ENCODE measurements around the gene FAAP100. TPM values are rescaled to one million over a fixed set of nuclear protein-coding genes. Genes with fewer than 3 reads are reported as not detected.
"Not testable (repeated sequence)": the region's sequence is repeated elsewhere in the genome, so short reads cannot be mapped to it uniquely, and the experiment has no call there.

The FAAP100 gene
- total RNA-seq, 4 donors from 2014 or later = 20.1 to 41.7 (median 26.7) TPM

- peaks cover 0 to 21% (median 12%) of the 10 kb centered on the region in 4 donors for H3K4me1 ChIP-seq
- H3K36me3 ChIP-seq = peaks cover 0 to 8% (median 0%) of the 10 kb centered on the region in 3 donors
- TF ChIP-seq CTCF (IDR thresholded peaks at IDR 0.05) (no peak), POLR2A (IDR thresholded peaks at IDR 0.05) (no peak), EP300 (IDR thresholded peaks at IDR 0.05) (no peak)
- no peaks in the 10 kb centered on the region for H3K9me3 ChIP-seq
- peaks cover 0 to 50% of the 10 kb centered on the region in 2 donors for H3K27me3 ChIP-seq
- H3K27ac ChIP-seq = no peak overlapping the region
- no peak for DNase-seq (ENCODE audit: low spot score in 2 of 2)
- no peak overlapping the region for H3K4me3 ChIP-seq
- WGBS, 2 donors = 56 to 70% methylated on average over 19 to 21 of the region's 21 CpGs
These were observed 18.6 kb downstream of the FAAP100 start for GRCh38 chr17:81533339-81534141.

GRCh38 chr17:81532490-81533287 lies 19.5 kb downstream of the FAAP100 start:
- H3K27me3 ChIP-seq = peaks cover 0 to 53% of the 10 kb centered on the region in 2 donors
- H3K27ac ChIP-seq = no peak overlapping the region
- H3K4me3 ChIP-seq = no peak overlapping the region
- TF ChIP-seq POLR2A (IDR thresholded peaks at IDR 0.05) = no peak
- no peak for TF ChIP-seq CTCF (IDR thresholded peaks at IDR 0.05)
- no peak for TF ChIP-seq EP300 (IDR thresholded peaks at IDR 0.05)
- no peak for DNase-seq (ENCODE audit: low spot score in 2 of 2)
- H3K4me1 ChIP-seq = peaks cover 0 to 23% (median 11%) of the 10 kb centered on the region in 4 donors
- H3K9me3 ChIP-seq = no peaks in the 10 kb centered on the region
- WGBS, 2 donors = 81 to 93% methylated on average over 5 to 6 of the region's 11 CpGs
- no peaks in the 10 kb centered on the region for H3K36me3 ChIP-seq

DNA sequence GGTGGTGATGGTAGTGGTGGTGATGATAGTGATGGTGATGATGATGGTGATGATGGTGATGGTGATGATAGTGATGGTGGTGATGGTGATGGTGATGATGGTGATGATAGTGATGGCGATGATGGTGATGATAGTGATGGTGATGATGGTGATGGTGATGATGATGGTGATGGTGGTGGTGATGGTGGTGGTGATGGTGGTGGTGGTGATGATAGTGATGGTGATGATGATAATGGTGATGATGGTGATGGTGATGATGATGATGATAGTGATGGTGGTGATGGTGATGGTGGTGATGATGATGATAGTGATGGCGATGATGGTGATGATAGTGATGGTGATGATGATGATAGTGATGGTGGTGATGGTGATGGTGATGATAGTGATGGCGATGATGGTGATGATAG lies 20.2 kb downstream of the FAAP100 start:
- H3K27ac ChIP-seq; H3K36me3 ChIP-seq; DNase-seq (ENCODE audit: low spot score in 2 of 2); H3K4me3 ChIP-seq; H3K9me3 ChIP-seq: not testable (repeated sequence)
- H3K4me1 ChIP-seq = peaks cover 0 to 19% (median 6%) of the 10 kb centered on the region in 4 donors
- WGBS, 2 donors = 75 to 91% methylated on average over 3 of the region's 3 CpGs
- H3K27me3 ChIP-seq = peaks cover 0 to 53% of the 10 kb centered on the region in 2 donors

DNA sequence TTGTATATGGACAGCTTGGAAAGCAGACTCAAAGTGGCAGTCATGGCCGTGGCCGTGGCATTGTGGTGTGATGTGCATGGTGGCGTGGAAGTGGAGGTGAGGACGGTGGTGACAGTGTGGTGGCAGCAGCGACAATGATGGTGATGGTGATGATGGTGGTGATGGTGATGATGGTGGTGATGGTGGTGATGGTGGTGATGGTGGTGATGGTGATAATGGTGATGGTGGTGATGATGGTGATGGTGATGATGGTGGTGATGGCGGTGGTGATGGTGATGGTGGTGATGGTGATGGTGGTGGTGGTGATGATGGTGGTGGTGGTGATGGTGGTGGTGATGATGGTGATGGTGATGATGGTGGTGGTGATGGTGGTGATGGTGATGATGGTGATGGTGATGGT lies 21.1 kb downstream of the FAAP100 start:
- peaks cover 0 to 53% of the 10 kb centered on the region in 2 donors for H3K27me3 ChIP-seq
- DNase-seq (ENCODE audit: low spot score in 2 of 2); H3K9me3 ChIP-seq; H3K4me3 ChIP-seq; H3K4me1 ChIP-seq; H3K36me3 ChIP-seq; H3K27ac ChIP-seq: not testable (repeated sequence)
- 80% methylated on average over 6 of the region's 6 CpGs for WGBS, 2 donors

DNA sequence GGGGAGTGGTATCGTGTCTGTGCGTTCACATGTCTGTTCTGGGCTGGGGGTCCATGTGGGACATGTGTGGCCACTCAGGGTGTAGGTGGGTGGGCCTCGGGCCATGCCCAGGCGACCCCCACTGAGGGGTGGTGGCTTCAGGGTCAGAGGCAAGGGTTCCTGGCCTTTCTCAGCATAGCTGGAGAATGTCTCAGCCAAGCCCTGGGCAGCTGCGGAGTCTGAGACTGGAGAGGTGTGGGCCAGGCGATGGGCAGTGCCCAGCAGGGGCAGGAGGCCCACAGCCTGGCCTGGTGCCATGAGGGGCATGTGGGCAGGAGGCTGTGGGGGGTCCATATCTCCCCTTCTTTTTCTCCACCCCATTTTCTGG lies 22.7 kb downstream of the FAAP100 start:
- peaks cover 0 to 53% of the 10 kb centered on the region in 2 donors for H3K27me3 ChIP-seq
- no peak overlapping the region for H3K27ac ChIP-seq
- H3K4me1 ChIP-seq = peaks cover 0 to 9% (median 0%) of the 10 kb centered on the region in 4 donors
- H3K36me3 ChIP-seq = no peaks in the 10 kb centered on the region
- WGBS, 2 donors = 81 to 82% methylated on average over 2 of the region's 6 CpGs
- no peaks in the 10 kb centered on the region for H3K9me3 ChIP-seq
- TF ChIP-seq POLR2A (IDR thresholded peaks at IDR 0.05) (no peak), EP300 (IDR thresholded peaks at IDR 0.05) (no peak)
- H3K4me3 ChIP-seq = no peak overlapping the region
- DNase-seq (ENCODE audit: low spot score in 2 of 2) = no peak

DNA sequence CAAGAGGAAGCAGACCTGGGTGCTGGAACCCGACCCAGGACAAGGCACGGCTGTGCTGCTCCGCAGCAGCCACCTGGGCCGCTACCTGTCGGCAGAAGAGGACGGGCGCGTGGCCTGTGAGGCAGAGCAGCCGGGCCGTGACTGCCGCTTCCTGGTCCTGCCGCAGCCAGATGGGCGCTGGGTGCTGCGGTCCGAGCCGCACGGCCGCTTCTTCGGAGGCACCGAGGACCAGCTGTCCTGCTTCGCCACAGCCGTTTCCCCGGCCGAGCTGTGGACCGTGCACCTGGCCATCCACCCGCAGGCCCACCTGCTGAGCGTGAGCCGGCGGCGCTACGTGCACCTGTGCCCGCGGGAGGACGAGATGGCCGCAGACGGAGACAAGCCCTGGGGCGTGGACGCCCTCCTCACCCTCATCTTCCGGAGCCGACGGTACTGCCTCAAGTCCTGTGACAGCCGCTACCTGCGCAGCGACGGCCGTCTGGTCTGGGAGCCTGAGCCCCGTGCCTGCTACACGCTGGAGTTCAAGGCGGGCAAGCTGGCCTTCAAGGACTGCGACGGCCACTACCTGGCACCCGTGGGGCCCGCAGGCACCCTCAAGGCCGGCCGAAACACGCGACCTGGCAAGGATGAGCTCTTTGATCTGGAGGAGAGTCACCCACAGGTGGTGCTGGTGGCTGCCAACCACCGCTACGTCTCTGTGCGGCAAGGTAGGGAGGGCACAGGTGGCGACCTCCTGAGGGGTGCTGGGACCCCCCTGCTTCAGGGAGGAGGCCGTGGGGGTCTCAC lies 23.3 kb downstream of the FAAP100 start:
- Histone ChIP-seq H3K9me3 (no peaks in the 10 kb centered on the region), H3K27me3 (peaks cover 0 to 53% of the 10 kb centered on the region in 2 donors), H3K27ac (no peak overlapping the region), H3K36me3 (no peaks in the 10 kb centered on the region), H3K4me1 (peaks cover 0 to 9% (median 0%) of the 10 kb centered on the region in 4 donors), H3K4me3 (no peak overlapping the region)
- 86 to 87% methylated on average over 7 to 40 of the region's 62 CpGs for WGBS, 2 donors
- TF ChIP-seq POLR2A (IDR thresholded peaks at IDR 0.05) = no peak
- no peak for TF ChIP-seq CTCF (IDR thresholded peaks at IDR 0.05)
- no peak for TF ChIP-seq EP300 (IDR thresholded peaks at IDR 0.05)
- DNase-seq (ENCODE audit: low spot score in 2 of 2) = no peak

All from tibial nerve (tissue), 4 donors.